Effector memory CD4-positive, alpha-beta T cell (primary cell): Measurements from ENCODE around the gene OR3A2.
"Not testable (repeated sequence)": the region's sequence is repeated elsewhere in the genome, so short reads cannot be mapped to it uniquely, and the experiment has no call there.

Source experiments
- DNase-seq, 3 donors: peaks; one replicate each; pipeline ENCODE4 v3.0.0-alpha.2; 2020
- H3K27ac ChIP-seq: 2 replicates; pipeline ENCODE4 v1.7.0; 2013; ENCODE audit warnings: mild to moderate bottlenecking, low read length, moderate library complexity; ENCODE audit not compliant: insufficient read depth, poor library complexity, severe bottlenecking
- H3K27me3 ChIP-seq: replicated peaks from 2 replicates; pipeline ENCODE4 v1.7.0; 2013; ENCODE audit warnings: mild to moderate bottlenecking, low read length; ENCODE audit not compliant: insufficient read depth, control insufficient read depth, poor library complexity, severe bottlenecking
- H3K36me3 ChIP-seq: 2 replicates; pipeline ENCODE4 v1.7.0; 2013; ENCODE audit warnings: mild to moderate bottlenecking, low read length, moderate library complexity; ENCODE audit not compliant: control insufficient read depth, insufficient read depth
- H3K4me1 ChIP-seq: 2 replicates; pipeline ENCODE4 v1.7.0; 2013; ENCODE audit warnings: low read length, mild to moderate bottlenecking; ENCODE audit not compliant: control insufficient read depth, insufficient read depth, poor library complexity, severe bottlenecking
- H3K4me3 ChIP-seq: 2 replicates; pipeline ENCODE4 v1.7.0; 2013; ENCODE audit warnings: low read length, low read depth, mild to moderate bottlenecking; ENCODE audit not compliant: insufficient read depth, poor library complexity, severe bottlenecking
- H3K9me3 ChIP-seq: 2 replicates; pipeline ENCODE4 v1.7.0; 2013; ENCODE audit warnings: mild to moderate bottlenecking, low read length, moderate library complexity; ENCODE audit not compliant: control insufficient read depth

The OR3A2 gene

GRCh38 chr17:3298260-3298659 lies 87.8 kb downstream of the OR3A2 start, which contains the start of gene OR3A1:
OR3A1 (minus strand) TSS chr17:3298360; CDS start chr17:3292582, 5,778 bp downstream.
- Histone ChIP-seq H3K27me3 (no peaks in the 10 kb centered on the region), H3K27ac (no peak within 1 kb of the TSS), H3K36me3 (no peaks in the 10 kb centered on the region)

GRCh38 chr17:3295632-3296031 lies 90.5 kb downstream of the OR3A2 start:
- H3K9me3 ChIP-seq: no peaks in the 10 kb centered on the region
- H3K4me1 ChIP-seq: no peaks in the 10 kb centered on the region
- no peak for DNase-seq

More at GRCh38 chr17:3298260-3298659, 87.8 kb downstream of the OR3A2 start, which contains the start of gene OR3A1:
- H3K9me3 ChIP-seq: no peaks in the 10 kb centered on the region
- H3K4me1 ChIP-seq: no peaks in the 10 kb centered on the region
- H3K4me3 ChIP-seq: no peak within 1 kb of the TSS
- no peak for DNase-seq

GRCh38 chr17:3293548-3293947 lies 92.6 kb downstream of the OR3A2 start:
- not testable (repeated sequence) for H3K9me3 ChIP-seq, H3K27ac ChIP-seq, DNase-seq, H3K4me3 ChIP-seq, H3K4me1 ChIP-seq, H3K27me3 ChIP-seq, H3K36me3 ChIP-seq

More at GRCh38 chr17:3295632-3296031, 90.5 kb downstream of the OR3A2 start:
- H3K27me3 ChIP-seq: no peaks in the 10 kb centered on the region
- H3K36me3 ChIP-seq: no peaks in the 10 kb centered on the region
- H3K4me3 ChIP-seq: no peak overlapping the region
- H3K27ac ChIP-seq: no peak overlapping the region

GRCh38 chr17:3282901-3283300 lies 103.2 kb downstream of the OR3A2 start:
- H3K4me1 ChIP-seq: no peaks in the 10 kb centered on the region
- no peaks in the 10 kb centered on the region for H3K27me3 ChIP-seq
- no peak overlapping the region for H3K4me3 ChIP-seq
- no peaks in the 10 kb centered on the region for H3K36me3 ChIP-seq
- no peak for DNase-seq
- no peaks in the 10 kb centered on the region for H3K9me3 ChIP-seq
- no peak overlapping the region for H3K27ac ChIP-seq

- Histone ChIP-seq H3K4me1 (no peaks in the 10 kb centered on the region), H3K9me3 (no peaks in the 10 kb centered on the region), H3K36me3 (no peaks in the 10 kb centered on the region), H3K27me3 (no peaks in the 10 kb centered on the region), H3K27ac (no peak overlapping the region), H3K4me3 (no peak overlapping the region)
- DNase-seq: no peak
These were observed 110.0 kb downstream of the OR3A2 start for GRCh38 chr17:3276126-3276525.

- Histone ChIP-seq H3K4me1 (no peaks in the 10 kb centered on the region), H3K36me3 (no peaks in the 10 kb centered on the region), H3K4me3 (no peak overlapping the region), H3K27me3 (no peaks in the 10 kb centered on the region), H3K27ac (no peak overlapping the region), H3K9me3 (no peaks in the 10 kb centered on the region)
- no peak for DNase-seq
These were observed 114.8 kb downstream of the OR3A2 start for GRCh38 chr17:3271072-3271848.

GRCh38 chr17:3260600-3260999 lies 125.5 kb downstream of the OR3A2 start:
- no peaks in the 10 kb centered on the region for H3K36me3 ChIP-seq
- no peak for DNase-seq

GRCh38 chr17:3260163-3260562 lies 125.9 kb downstream of the OR3A2 start:
- Histone ChIP-seq H3K27me3 (no peaks in the 10 kb centered on the region), H3K4me1 (no peaks in the 10 kb centered on the region), H3K4me3 (no peak overlapping the region), H3K9me3 (no peaks in the 10 kb centered on the region), H3K36me3 (no peaks in the 10 kb centered on the region), H3K27ac (no peak overlapping the region)
- no peak for DNase-seq

More at GRCh38 chr17:3260600-3260999, 125.5 kb downstream of the OR3A2 start:
- Histone ChIP-seq H3K27me3 (no peaks in the 10 kb centered on the region), H3K4me3 (no peak overlapping the region), H3K27ac (no peak overlapping the region), H3K4me1 (no peaks in the 10 kb centered on the region), H3K9me3 (no peaks in the 10 kb centered on the region)

GRCh38 chr17:3256575-3256974 lies 129.5 kb downstream of the OR3A2 start:
- DNase-seq: no peak
- no peaks in the 10 kb centered on the region for H3K4me1 ChIP-seq
- no peak overlapping the region for H3K27ac ChIP-seq
- no peak overlapping the region for H3K4me3 ChIP-seq
- no peaks in the 10 kb centered on the region for H3K27me3 ChIP-seq
- no peaks in the 10 kb centered on the region for H3K36me3 ChIP-seq
- no peaks in the 10 kb centered on the region for H3K9me3 ChIP-seq

GRCh38 chr17:3249013-3249412 lies 137.1 kb downstream of the OR3A2 start:
- not testable (repeated sequence) for H3K4me3 ChIP-seq, H3K36me3 ChIP-seq, H3K27ac ChIP-seq, DNase-seq, H3K27me3 ChIP-seq, H3K4me1 ChIP-seq, H3K9me3 ChIP-seq
